NB4 (cell line): ENCODE data around the gene UNC13B.
"Not testable (repeated sequence)": the region's sequence is repeated elsewhere in the genome, so short reads cannot be mapped to it uniquely, and the experiment has no call there.

Source experiments
- DNase-seq: peaks from one replicate; pipeline ENCODE4 v3.0.0; 2010; ENCODE audit warnings: low read depth
- H3K4me3 ChIP-seq: one replicate; pipeline ENCODE4 v1.5.1; 2011; ENCODE audit warnings: mild to moderate bottlenecking, low read depth, low read length, moderate library complexity
- CTCF ChIP-seq: IDR thresholded peaks from one replicate; pipeline ENCODE4 v1.5.1; 2012; ENCODE audit warnings: low read depth, low read length
- MAX ChIP-seq: IDR thresholded peaks from 2 replicates; pipeline ENCODE4 v1.6.1; 2011; ENCODE audit warnings: low read depth, low read length
- MYC ChIP-seq: IDR thresholded peaks from 2 replicates; pipeline ENCODE4 v1.6.1; 2011; ENCODE audit warnings: low read depth, low read length
- POLR2A ChIP-seq: IDR thresholded peaks from 2 replicates; pipeline ENCODE4 v1.6.1; 2011; ENCODE audit warnings: mild to moderate bottlenecking; ENCODE audit not compliant: insufficient read length; ENCODE audit errors: extremely low read depth

UNC13B gene

GRCh38 chr9:35136866-35137265 is 24.9 kb upstream of the UNC13B start:
- no peak for TF ChIP-seq MAX
- TF ChIP-seq CTCF, result no peak
- no peak for TF ChIP-seq POLR2A
- TF ChIP-seq MYC, result no peak
- no peak for DNase-seq
- H3K4me3 ChIP-seq, result no peak overlapping the region

GRCh38 chr9:35140093-35140492 is 21.7 kb upstream of the UNC13B start:
- TF ChIP-seq POLR2A (no peak), MYC (no peak), CTCF (no peak), MAX (no peak)
- no peak overlapping the region for H3K4me3 ChIP-seq
- no peak for DNase-seq

- no peak overlapping the region for H3K4me3 ChIP-seq
- TF ChIP-seq MYC (no peak), POLR2A (no peak), MAX (no peak), CTCF (no peak)
- DNase-seq, result no peak
Observed at GRCh38 chr9:35142037-35142436, 19.8 kb upstream of the UNC13B start.

- DNase-seq, H3K4me3 ChIP-seq: not testable (repeated sequence)
Observed at GRCh38 chr9:35147941-35148563, 13.8 kb upstream of the UNC13B start.

GRCh38 chr9:35152926-35153325 is 8.9 kb upstream of the UNC13B start:
- DNase-seq, result no peak
- TF ChIP-seq MYC (no peak), MAX (no peak), CTCF (no peak), POLR2A (no peak)
- H3K4me3 ChIP-seq, result no peak overlapping the region

GRCh38 chr9:35156781-35157180 is 5.0 kb upstream of the UNC13B start:
- H3K4me3 ChIP-seq, result no peak overlapping the region
- DNase-seq, result no peak
- TF ChIP-seq MAX (no peak), CTCF (no peak), MYC (no peak), POLR2A (no peak)

- not testable (repeated sequence) for DNase-seq, H3K4me3 ChIP-seq
Observed at GRCh38 chr9:35157836-35158235, 4.0 kb upstream of the UNC13B start.
